ENCODE data around the gene C16orf96. TPM values are rescaled to one million over a fixed set of nuclear protein-coding genes. Genes with fewer than 3 reads are reported as not detected.
A peak's percentile ranks its signal among the peaks of the same experiment; 100 is the strongest.

Gene C16orf96
- total RNA-seq, 2 donors from 2014 or later: 0.08 to 0.20 TPM

DNA sequence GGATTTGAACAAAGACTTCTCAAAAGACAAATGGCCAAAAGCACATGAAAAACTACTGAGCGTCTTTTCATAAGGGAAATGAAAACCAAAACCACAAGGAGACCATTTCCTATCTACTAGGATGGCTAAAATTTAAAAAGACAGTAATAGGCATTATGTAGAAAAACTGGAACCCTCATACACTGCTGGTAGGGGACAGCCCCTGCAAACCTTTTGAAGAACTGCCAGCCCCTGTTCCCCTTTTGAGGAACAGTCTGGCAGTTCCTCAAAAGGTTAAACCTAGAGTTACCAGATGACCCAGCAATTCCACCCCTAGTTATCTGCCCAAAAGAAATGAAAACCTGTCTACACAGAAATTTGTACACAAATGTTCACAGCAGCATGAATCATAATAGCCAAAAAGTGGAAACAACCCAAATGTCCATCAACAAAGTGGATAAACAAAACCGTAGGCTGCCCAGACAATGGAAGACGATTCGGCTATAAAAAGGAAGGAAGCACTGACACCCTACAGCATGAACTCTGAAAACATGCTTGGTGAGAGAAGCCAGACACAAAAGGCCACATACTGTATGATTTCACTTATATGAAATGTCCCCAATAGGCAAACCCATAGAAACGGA, 40.4 kb upstream of the C16orf96 start:
- peak overlapping the region; percentile 72 for H3K4me3 Mint-ChIP-seq
- H3K27ac Mint-ChIP-seq: peak overlapping the region; percentile 89
- H3K36me3 Mint-ChIP-seq (ENCODE audit: low read depth): peaks cover 1% of the 10 kb centered on the region
- no peaks in the 10 kb centered on the region for H3K9me3 ChIP-seq (ENCODE audit: control insufficient read depth, low read length, poor library complexity, severe bottlenecking)
- ATAC-seq (peak; percentile 39), DNase-seq (no peak)
- H3K27me3 Mint-ChIP-seq: no peaks in the 10 kb centered on the region
- H3K4me1 Mint-ChIP-seq: peaks cover 31% of the 10 kb centered on the region

GRCh38 chr16:4517812-4518680, 38.1 kb upstream of the C16orf96 start:
- H3K27me3 Mint-ChIP-seq: no peaks in the 10 kb centered on the region
- ATAC-seq (no peak), DNase-seq (no peak)
- H3K4me3 Mint-ChIP-seq: peak overlapping the region; percentile 66
- no peaks in the 10 kb centered on the region for H3K36me3 Mint-ChIP-seq (ENCODE audit: low read depth)
- H3K4me1 Mint-ChIP-seq: peaks cover 25% of the 10 kb centered on the region
- H3K9me3 ChIP-seq (ENCODE audit: control insufficient read depth, low read length, poor library complexity, severe bottlenecking): no peaks in the 10 kb centered on the region
- H3K27ac Mint-ChIP-seq: peak overlapping the region; percentile 62

DNA sequence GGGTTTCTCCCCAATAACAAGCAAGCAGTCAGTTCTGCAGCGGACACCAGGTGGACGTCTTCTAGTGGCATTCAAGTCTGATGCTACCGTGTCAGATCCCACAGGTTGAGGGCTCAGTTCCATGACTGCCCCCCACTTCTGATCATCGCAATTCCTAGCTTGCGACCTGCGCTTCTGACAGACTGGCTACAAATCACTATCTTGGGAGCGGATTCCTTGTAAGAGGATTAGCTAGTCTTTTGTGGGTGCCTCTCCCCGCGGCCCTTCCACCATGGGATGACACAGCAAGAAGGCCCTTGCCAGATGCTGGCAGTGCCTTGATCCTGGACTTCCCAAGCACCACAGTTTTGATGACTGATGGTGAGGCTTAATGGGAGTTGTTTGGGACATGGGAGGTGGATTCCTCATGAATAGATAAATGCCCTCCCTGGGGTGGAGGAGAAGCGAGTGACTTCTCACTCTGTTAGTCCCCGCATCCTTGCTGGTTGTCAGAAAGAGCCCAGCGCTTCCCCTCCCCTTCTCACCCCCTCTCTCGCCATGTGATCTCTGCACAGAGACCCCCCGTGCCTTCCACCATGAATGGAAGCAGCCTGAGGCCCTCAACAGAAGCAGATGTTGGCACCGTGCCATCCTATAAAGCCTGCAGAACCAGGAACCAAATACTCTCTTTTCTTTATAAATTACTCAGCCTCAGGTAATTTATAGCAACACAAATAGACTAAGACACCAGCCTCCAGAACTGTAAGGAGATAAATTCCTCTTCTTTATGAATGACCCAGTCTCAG, 36.7 kb upstream of the C16orf96 start:
- no peaks in the 10 kb centered on the region for H3K36me3 Mint-ChIP-seq (ENCODE audit: low read depth)
- DNase-seq (no peak), ATAC-seq (no peak)
- peaks cover 30% of the 10 kb centered on the region for H3K4me1 Mint-ChIP-seq
- H3K4me3 Mint-ChIP-seq: no peak overlapping the region
- H3K9me3 ChIP-seq (ENCODE audit: control insufficient read depth, low read length, poor library complexity, severe bottlenecking): no peaks in the 10 kb centered on the region
- no peaks in the 10 kb centered on the region for H3K27me3 Mint-ChIP-seq
- H3K27ac Mint-ChIP-seq: no peak overlapping the region

DNA sequence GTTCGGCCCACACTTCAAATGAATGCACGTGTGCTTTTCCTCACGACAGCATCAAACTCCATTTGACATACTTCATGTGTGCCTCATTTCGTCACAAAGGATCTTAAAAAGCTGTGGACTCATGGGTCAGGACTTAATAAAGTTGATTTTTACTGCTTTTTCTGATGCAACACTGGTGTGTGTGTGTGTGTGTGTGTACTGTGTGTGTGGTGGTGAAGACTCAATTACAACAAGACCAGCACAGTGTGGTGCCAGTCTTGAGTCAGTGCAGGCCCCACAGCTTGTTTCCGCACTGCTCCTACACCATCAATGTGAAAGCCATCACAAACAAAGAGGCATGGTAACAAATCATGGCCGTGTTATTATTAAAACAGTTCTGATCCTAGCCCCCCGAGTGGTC, 35.2 kb upstream of the C16orf96 start:
- no peaks in the 10 kb centered on the region for H3K9me3 ChIP-seq (ENCODE audit: control insufficient read depth, low read length, poor library complexity, severe bottlenecking)
- ATAC-seq (no peak), DNase-seq (no peak)
- peaks cover 17% of the 10 kb centered on the region for H3K4me1 Mint-ChIP-seq
- H3K27ac Mint-ChIP-seq: no peak overlapping the region
- no peaks in the 10 kb centered on the region for H3K36me3 Mint-ChIP-seq (ENCODE audit: low read depth)
- no peak overlapping the region for H3K4me3 Mint-ChIP-seq
- no peaks in the 10 kb centered on the region for H3K27me3 Mint-ChIP-seq

- H3K9me3 ChIP-seq (ENCODE audit: control insufficient read depth, low read length, poor library complexity, severe bottlenecking): no peaks in the 10 kb centered on the region
- Mint-ChIP-seq H3K27ac (no peak overlapping the region), H3K4me1 (peaks cover 11% of the 10 kb centered on the region), H3K36me3 (ENCODE audit: low read depth) (no peaks in the 10 kb centered on the region), H3K27me3 (no peaks in the 10 kb centered on the region), H3K4me3 (no peak overlapping the region)
- no peak for DNase-seq
- no peak for ATAC-seq
Observed at GRCh38 chr16:4522051-4522581, 34.0 kb upstream of the C16orf96 start.

DNA sequence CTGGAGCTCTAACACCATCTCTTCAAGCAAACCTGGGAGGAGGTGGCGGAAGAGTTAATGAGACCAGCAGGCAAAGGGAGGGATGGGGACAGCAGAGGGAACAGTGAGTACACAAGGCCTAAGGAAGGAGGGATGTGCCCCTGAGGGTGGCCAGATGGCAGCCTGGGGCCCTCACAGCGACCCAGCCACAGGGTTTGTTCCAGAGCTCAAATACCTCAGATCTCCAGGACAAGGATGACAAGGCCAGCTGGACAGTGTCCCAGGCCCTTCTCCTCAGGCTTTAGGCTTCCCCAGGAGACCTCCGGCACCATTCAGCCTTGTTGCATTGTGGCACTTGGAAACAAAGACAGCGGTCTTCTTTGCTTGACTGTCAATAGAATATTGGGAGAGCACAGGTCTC, 32.5 kb upstream of the C16orf96 start:
- Mint-ChIP-seq H3K4me1 (peaks cover 11% of the 10 kb centered on the region), H3K27ac (peak overlapping the region; percentile 54), H3K4me3 (no peak overlapping the region), H3K36me3 (ENCODE audit: low read depth) (no peaks in the 10 kb centered on the region), H3K27me3 (no peaks in the 10 kb centered on the region)
- H3K9me3 ChIP-seq (ENCODE audit: control insufficient read depth, low read length, poor library complexity, severe bottlenecking): no peaks in the 10 kb centered on the region
- DNase-seq (no peak), ATAC-seq (no peak)

- Mint-ChIP-seq H3K27me3 (no peaks in the 10 kb centered on the region), H3K4me1 (peaks cover 18% of the 10 kb centered on the region), H3K4me3 (no peak overlapping the region), H3K27ac (peak overlapping the region; percentile 54), H3K36me3 (ENCODE audit: low read depth) (no peaks in the 10 kb centered on the region)
- no peak for ATAC-seq
- no peak for DNase-seq
- no peaks in the 10 kb centered on the region for H3K9me3 ChIP-seq (ENCODE audit: control insufficient read depth, low read length, poor library complexity, severe bottlenecking)
Observed at GRCh38 chr16:4524571-4524970, 31.6 kb upstream of the C16orf96 start.

DNA sequence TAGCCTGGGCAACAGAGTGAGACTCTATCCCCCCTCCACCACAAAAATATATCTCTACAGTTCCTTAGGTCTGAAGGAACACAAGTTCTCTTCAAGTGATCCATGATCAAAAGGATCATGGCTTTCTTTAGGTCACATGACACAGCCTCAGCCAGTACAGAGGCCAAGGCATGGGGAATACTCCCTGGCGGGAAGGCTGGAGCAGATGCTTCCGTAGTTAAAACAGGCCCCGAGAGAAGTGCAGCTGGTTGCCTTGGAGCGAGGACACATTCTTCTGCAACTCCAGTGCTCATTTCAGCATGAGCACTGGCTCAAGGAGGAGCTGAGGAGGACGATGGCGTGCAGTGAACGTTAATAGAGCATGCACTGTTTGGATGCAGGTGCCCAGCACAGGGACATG, 31.1 kb upstream of the C16orf96 start:
- no peaks in the 10 kb centered on the region for H3K9me3 ChIP-seq (ENCODE audit: control insufficient read depth, low read length, poor library complexity, severe bottlenecking)
- H3K36me3 Mint-ChIP-seq (ENCODE audit: low read depth): no peaks in the 10 kb centered on the region
- ATAC-seq: no peak
- peaks cover 20% of the 10 kb centered on the region for H3K4me1 Mint-ChIP-seq
- H3K27me3 Mint-ChIP-seq: no peaks in the 10 kb centered on the region
- no peak overlapping the region for H3K4me3 Mint-ChIP-seq
- DNase-seq: no peak
- H3K27ac Mint-ChIP-seq: peak overlapping the region; percentile 54

GRCh38 chr16:4525634-4526277, 30.4 kb upstream of the C16orf96 start:
- no peaks in the 10 kb centered on the region for H3K36me3 Mint-ChIP-seq (ENCODE audit: low read depth)
- peak overlapping the region; percentile 54 for H3K27ac Mint-ChIP-seq
- no peaks in the 10 kb centered on the region for H3K9me3 ChIP-seq (ENCODE audit: control insufficient read depth, low read length, poor library complexity, severe bottlenecking)
- no peak overlapping the region for H3K4me3 Mint-ChIP-seq
- DNase-seq (no peak), ATAC-seq (no peak)
- H3K27me3 Mint-ChIP-seq: no peaks in the 10 kb centered on the region
- H3K4me1 Mint-ChIP-seq: peaks cover 22% of the 10 kb centered on the region

DNA sequence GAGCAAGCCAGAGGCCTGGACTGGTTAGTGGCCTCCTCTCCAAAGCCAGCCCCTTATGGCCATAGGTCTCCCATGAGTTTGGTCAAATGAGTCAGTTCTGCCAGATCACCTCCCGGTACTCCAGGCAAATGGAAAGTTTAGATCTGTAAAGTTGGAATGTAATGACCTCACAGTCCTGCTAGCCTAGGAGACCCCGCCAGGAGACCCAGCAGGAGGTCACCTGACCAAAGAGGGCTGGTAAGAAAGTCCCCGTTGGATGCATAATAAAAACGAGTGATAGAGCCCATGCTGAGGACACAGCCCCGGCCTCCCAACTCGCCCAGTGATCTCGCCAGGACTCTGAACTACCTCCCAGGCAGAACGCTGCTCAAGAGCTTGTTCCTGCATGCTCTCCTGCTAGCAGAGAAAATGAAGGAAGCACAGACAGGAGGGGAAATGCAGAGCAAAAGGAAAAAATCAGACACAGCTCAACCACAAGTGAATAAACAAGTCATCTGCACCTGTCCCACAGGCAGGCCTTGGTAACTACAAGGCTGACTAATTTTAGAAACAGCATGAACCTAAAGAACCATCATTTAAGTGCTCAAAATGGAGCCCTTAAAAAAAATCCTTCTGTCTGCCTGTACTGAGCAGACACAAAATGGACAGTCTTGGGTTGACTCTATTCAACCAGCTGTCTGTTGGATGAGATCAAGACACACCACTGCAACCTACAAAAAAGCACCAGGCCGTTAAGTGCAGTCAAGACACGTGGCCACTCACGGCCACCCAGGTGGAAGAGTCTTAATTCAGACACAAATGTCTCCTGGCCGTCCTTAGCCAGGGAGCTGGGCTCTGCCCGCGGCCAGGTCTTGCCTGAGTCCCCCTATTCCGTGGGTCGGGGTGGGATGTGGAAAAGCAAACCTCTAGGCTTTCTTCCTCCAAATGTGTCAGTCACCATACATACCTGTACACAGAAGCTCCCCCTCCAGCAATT, 26.8 kb upstream of the C16orf96 start:
- Mint-ChIP-seq H3K36me3 (ENCODE audit: low read depth) (peaks cover 4% of the 10 kb centered on the region), H3K4me1 (peaks cover 16% of the 10 kb centered on the region), H3K27ac (peak overlapping the region; percentile 68), H3K4me3 (no peak overlapping the region), H3K27me3 (no peaks in the 10 kb centered on the region)
- peak; percentile 70 for ATAC-seq
- no peaks in the 10 kb centered on the region for H3K9me3 ChIP-seq (ENCODE audit: control insufficient read depth, low read length, poor library complexity, severe bottlenecking)
- DNase-seq: no peak

DNA sequence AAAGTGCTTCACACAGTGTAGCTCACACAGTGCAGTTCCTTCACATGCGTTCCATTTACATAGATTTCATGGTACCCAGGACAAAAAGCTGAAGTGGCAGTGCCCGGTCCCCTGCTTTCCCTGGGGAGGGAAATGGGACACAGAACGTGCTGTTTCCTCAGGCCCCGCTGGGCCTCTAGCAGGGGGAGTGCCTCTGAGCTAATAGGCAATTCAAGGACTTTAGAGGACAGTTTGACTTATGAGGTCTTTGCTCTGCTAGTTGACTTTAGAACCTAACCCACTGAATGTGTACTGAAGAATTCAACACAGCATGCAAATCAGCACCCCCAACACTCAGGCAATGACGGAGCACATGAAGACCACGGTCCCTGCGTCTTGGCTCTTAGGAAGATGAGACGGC, 24.3 kb upstream of the C16orf96 start:
- H3K27ac Mint-ChIP-seq: peak overlapping the region; percentile 19
- peaks cover 26% of the 10 kb centered on the region for H3K4me1 Mint-ChIP-seq
- H3K4me3 Mint-ChIP-seq: no peak overlapping the region

DNA sequence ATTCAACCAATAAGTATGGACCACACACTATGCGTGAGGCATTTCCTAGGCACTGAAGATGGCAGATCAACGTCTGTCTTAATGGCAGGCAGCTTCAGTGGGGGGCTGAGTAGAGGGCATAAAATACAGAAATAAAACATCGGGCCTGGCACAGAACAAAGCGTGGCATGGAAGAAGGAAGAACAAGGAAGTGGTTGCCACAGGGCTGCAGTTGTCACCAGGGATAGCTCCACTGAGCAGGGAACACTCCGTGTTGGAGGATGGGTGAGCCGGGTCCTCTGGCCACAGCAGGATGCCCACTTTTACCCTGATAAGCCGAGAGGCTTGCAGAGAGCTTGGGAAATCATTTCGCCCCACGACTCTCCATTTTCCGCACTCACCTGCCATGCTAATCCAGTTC, 23.9 kb upstream of the C16orf96 start:
- no peak for DNase-seq
- no peaks in the 10 kb centered on the region for H3K9me3 ChIP-seq (ENCODE audit: control insufficient read depth, low read length, poor library complexity, severe bottlenecking)
- peak overlapping the region; percentile 19 for H3K27ac Mint-ChIP-seq
- ATAC-seq: no peak
- H3K36me3 Mint-ChIP-seq (ENCODE audit: low read depth): peaks cover 4% of the 10 kb centered on the region
- peaks cover 29% of the 10 kb centered on the region for H3K4me1 Mint-ChIP-seq
- no peaks in the 10 kb centered on the region for H3K27me3 Mint-ChIP-seq
- H3K4me3 Mint-ChIP-seq: no peak overlapping the region

More for the DNA sequence above, 24.3 kb upstream of the C16orf96 start:
- ATAC-seq (no peak), DNase-seq (no peak)
- peaks cover 4% of the 10 kb centered on the region for H3K36me3 Mint-ChIP-seq (ENCODE audit: low read depth)
- no peaks in the 10 kb centered on the region for H3K27me3 Mint-ChIP-seq
- no peaks in the 10 kb centered on the region for H3K9me3 ChIP-seq (ENCODE audit: control insufficient read depth, low read length, poor library complexity, severe bottlenecking)
